K562 (cell line): ENCODE measurements around the gene LOXHD1. TPM values are rescaled to one million over a fixed set of nuclear protein-coding genes. Genes with fewer than 3 reads are reported as not detected.

ENCODE experiments used
- ATAC-seq: fragments of 200-7000 bp; cut with Tn5 transposase; 3 replicates; pipeline ENCODE4 v1.9.1; 2020; ENCODE audit warnings: moderate library complexity
- BruUV-seq: library from RNA; stranded (reverse); fragments of 400-500 nt; replicated peaks from 2 replicates; lab custom pipeline; 2021; lab: Mats Ljungman, UMichigan
- CTCF ChIA-PET: fragments of 300-600 bp; formaldehyde crosslinking; extraction: SDS; loops from one replicate; lab custom pipeline; 2021; ENCODE audit warnings: low intra/inter-chr PET ratio; lab: Yijun Ruan, JAX
- POLR2A ChIA-PET: fragments of 300-600, 350-650 bp; sonication (Branson Sonifier 250); formaldehyde crosslinking; extraction: SDS; loops from one replicate; lab custom pipeline; 2021; ENCODE audit warnings: antibody characterized with exemption, inconsistent platforms; lab: Yijun Ruan, JAX
- DNase-seq, 4 experiments: peaks; one replicate each; pipeline versions ENCODE4 v3.0.0 to v3.0.0-alpha.2; 2011 to 2018; ENCODE audit warnings: low spot score in 3 of 4, mixed read lengths in 3 of 4; ENCODE audit errors: extremely low read depth in 1 of 4
- FAIRE-seq: peaks from 2 replicates; lab custom pipeline; 2011; peaks lifted over from hg19 to GRCh38; lab: Jason Lieb, UNC
- H2AFZ ChIP-seq: 2 replicates; pipeline ENCODE4 v1.6.0; 2011; ENCODE audit warnings: low read depth, low read length, control low read depth, inconsistent platforms
- H3K27ac ChIP-seq: fragments of 200-600 bp; 3 replicates; pipeline ENCODE4 v1.8.0; 2011; ENCODE audit warnings: low read depth, mild to moderate bottlenecking, control low read depth, inconsistent platforms, low read length, moderate library complexity, mixed read lengths; ENCODE audit errors: extremely low read depth
- H3K27me3 ChIP-seq, 2 experiments: fragments of 300-600 bp in 1 of 2; 2 replicates in 1 of 2; 3 replicates in 1 of 2; pipeline versions ENCODE4 v1.6.0 to v1.8.0; 2011; ENCODE audit warnings: inconsistent platforms in 2 of 2, low read length in 2 of 2, mild to moderate bottlenecking in 1 of 2, mixed read lengths in 1 of 2, moderate library complexity in 1 of 2; ENCODE audit not compliant: control insufficient read depth in 2 of 2, insufficient read depth in 2 of 2
- H3K36me3 ChIP-seq: fragments of 300-600 bp; 3 replicates; pipeline ENCODE4 v1.8.0; 2011; ENCODE audit warnings: mild to moderate bottlenecking, low read length, inconsistent platforms; ENCODE audit not compliant: control insufficient read depth, insufficient read depth
- H3K4me1 ChIP-seq, 2 experiments: fragments of 200-600 bp in 1 of 2; replicated peaks in 1 of 2; 2 replicates in 1 of 2; 3 replicates in 1 of 2; pipeline versions ENCODE4 v1.5.1 to v1.8.0; 2011; ENCODE audit warnings: inconsistent platforms in 2 of 2, low read length in 2 of 2, mild to moderate bottlenecking in 1 of 2, mixed read lengths in 1 of 2, moderate library complexity in 1 of 2; ENCODE audit not compliant: control insufficient read depth in 2 of 2, insufficient read depth in 2 of 2
- H3K4me2 ChIP-seq: 2 replicates; pipeline ENCODE4 v1.6.1; 2011; ENCODE audit warnings: low read length, control low read depth, inconsistent platforms, mixed read lengths; ENCODE audit not compliant: insufficient read depth
- H3K4me3 ChIP-seq: fragments of 200-600 bp; sonication (generic), shearing (Covaris generic); 2 replicates; pipeline ENCODE4 v1.5.1; 2016; ENCODE audit warnings: control low read depth, inconsistent platforms
- H3K79me2 ChIP-seq: fragments of 200-600 bp; 3 replicates; pipeline ENCODE4 v1.8.0; 2011; ENCODE audit warnings: low read length, inconsistent platforms; ENCODE audit not compliant: control insufficient read depth, insufficient read depth
- H3K9ac ChIP-seq, 2 experiments: 2 replicates each; pipeline versions ENCODE4 v1.6.0 to v1.6.1; 2011; ENCODE audit warnings: low read depth in 2 of 2, low read length in 2 of 2, control low read depth in 1 of 2, inconsistent platforms in 1 of 2, mild to moderate bottlenecking in 1 of 2, mixed read lengths in 1 of 2; ENCODE audit not compliant: insufficient read depth in 1 of 2
- H3K9me1 ChIP-seq: one replicate; pipeline ENCODE4 v1.6.0; 2011; ENCODE audit warnings: inconsistent platforms, mild to moderate bottlenecking, low read length, moderate library complexity; ENCODE audit not compliant: control insufficient read depth, insufficient read depth
- H3K9me3 ChIP-seq: replicated peaks from 2 replicates; pipeline ENCODE4 v1.5.1; 2011; ENCODE audit warnings: low read depth, low read length, inconsistent platforms; ENCODE audit not compliant: control insufficient read depth, insufficient read depth
- H4K20me1 ChIP-seq: replicated peaks from 2 replicates; pipeline ENCODE4 v1.6.1; 2011; ENCODE audit warnings: low read length, inconsistent platforms, mixed read lengths; ENCODE audit not compliant: control insufficient read depth, insufficient read depth
- DNMT1 ChIP-seq: fragments of 450-650 bp; IDR thresholded peaks from 2 replicates; pipeline ENCODE4 v1.6.1; 2016; ENCODE audit warnings: antibody characterized with exemption, mild to moderate bottlenecking
- GABPB1 ChIP-seq: sonication (generic); formaldehyde crosslinking; IDR thresholded peaks from 2 replicates; pipeline ENCODE4 v1.8.0; 2022; ENCODE audit warnings: mild to moderate bottlenecking, missing genetic modification reagents
- HCFC1 ChIP-seq: IDR thresholded peaks from 2 replicates; pipeline ENCODE4 v1.6.1; 2012; ENCODE audit warnings: low read depth, low read length, improper control_type of control experiment
- ILK ChIP-seq: fragments of 450-650 bp; IDR thresholded peaks from 2 replicates; pipeline ENCODE4 v1.6.1; 2016; ENCODE audit warnings: missing genetic modification characterization, low read depth, mild to moderate bottlenecking, missing compliant biosample characterization, moderate library complexity, borderline replicate concordance
- KAT7 ChIP-seq: sonication (generic); formaldehyde crosslinking; IDR thresholded peaks from 2 replicates; pipeline ENCODE4 v1.8.0; 2022; ENCODE audit warnings: missing genetic modification reagents, mild to moderate bottlenecking, borderline replicate concordance
- MTA1 ChIP-seq: fragments of 450-650 bp; IDR thresholded peaks from 2 replicates; pipeline ENCODE4 v1.6.1; 2017; ENCODE audit warnings: borderline replicate concordance
- NFATC3 ChIP-seq: fragments of 450-650 bp; IDR thresholded peaks from 2 replicates; pipeline ENCODE4 v1.6.1; 2017; ENCODE audit warnings: mild to moderate bottlenecking
- PATZ1 ChIP-seq: fragments of 250-450 bp; sonication (Bioruptor Pico); IDR thresholded peaks from 2 replicates; pipeline ENCODE4 v1.5.0; 2020; ENCODE audit warnings: mild to moderate bottlenecking, borderline replicate concordance
- TCF7L2 ChIP-seq: fragments of 150-350 bp; IDR thresholded peaks from 2 replicates; pipeline ENCODE4 v1.6.1; 2016; ENCODE audit warnings: low read depth, mild to moderate bottlenecking, low read length, moderate library complexity
- ZNF280A ChIP-seq: fragments of 450-650 bp; IDR thresholded peaks from 2 replicates; pipeline ENCODE4 v1.6.1; 2018; ENCODE audit warnings: mild to moderate bottlenecking, low read depth; ENCODE audit not compliant: partially characterized antibody
- ZNF354B ChIP-seq: fragments of 250-450 bp; sonication (Bioruptor Pico); IDR thresholded peaks from 2 replicates; pipeline ENCODE4 v1.4.0; 2020
- ZNF436 ChIP-seq: fragments of 250-450, 450-650 bp; sonication (Bioruptor Pico); formaldehyde crosslinking; IDR thresholded peaks from 2 replicates; pipeline ENCODE4 v1.7.0; 2020; ENCODE audit warnings: mild to moderate bottlenecking
- ZNF449 ChIP-seq: fragments of 250-450 bp; sonication (Bioruptor Pico); IDR thresholded peaks from 2 replicates; pipeline ENCODE4 v1.8.0; 2022; ENCODE audit warnings: moderate library complexity, mild to moderate bottlenecking, inconsistent platforms
- ZNF589 ChIP-seq: fragments of 200-800 bp; sonication (Bioruptor generic); IDR thresholded peaks from 2 replicates; pipeline ENCODE4 v1.6.1; 2016; ENCODE audit warnings: low read depth, missing genetic modification characterization, missing compliant biosample characterization
- ZSCAN32 ChIP-seq: fragments of 450-650 bp; formaldehyde crosslinking; IDR thresholded peaks from 2 replicates; pipeline ENCODE4 v1.4.0; 2020; ENCODE audit warnings: mild to moderate bottlenecking, moderate library complexity
- WGBS: fragments of 100-300 bp; shearing (Covaris generic); methylation state at CpG from one replicate; pipeline ENCODE4 v1.1.6; 2016; ENCODE audit warnings: low coverage, mixed read lengths; ENCODE audit not compliant: insufficient coverage; ENCODE audit errors: missing lambda C conversion rate; 5-methylcytosine and 5-hydroxymethylcytosine counted together
- in situ Hi-C: fragments of 300-500 bp; cut with MboI; formaldehyde crosslinking; loops from 4 replicates; pipeline ENCODE4 v1.15.0; 2018; ENCODE audit warnings: inconsistent platforms, mixed read lengths
- intact Hi-C: fragments of 100-400 bp; cut with micrococcal nuclease; formaldehyde crosslinking; loops from 2 replicates; pipeline ENCODE4 v1.14.2; 2022
- polyA plus RNA-seq, 8 experiments: library from polyadenylated mRNA; depleted of rRNA in 4 of 8; stranded (reverse) in 5 of 8; unstranded in 3 of 8; fragments of >200 nt; fragmentation: Nextera tagmentation in 2 of 8; fragmentation: Illumina TruSeq in 1 of 8; extraction: Ambion mirVana in 2 of 8; extraction: Trizol in 1 of 8; gene quantifications; 2 replicates each; pipeline versions ENCODE4 v1.2.1 to v1.2.3, GENCODE V29; 2011 to 2014; ENCODE audit warnings: inconsistent platforms in 1 of 8, missing spikeins in 1 of 8
- total RNA-seq, 7 experiments: library from RNA; depleted of rRNA in 6 of 7; stranded (reverse); fragments of >200 nt in 6 of 7; fragmentation: Illumina TruSeq in 2 of 7; extraction: Trizol in 2 of 7; gene quantifications; 2 replicates each; pipeline versions ENCODE4 v1.2.1 to v1.2.3, GENCODE V29; 2011 to 2021; ENCODE audit warnings: low replicate concordance in 1 of 7

The LOXHD1 gene
- total and polyA plus RNA-seq, 9 of the 15 experiments (the other 6 are each of a cell fraction or from before 2014, with no cell fraction given): not detected

GRCh38 chr18:46688853-46689525, 32.0 kb upstream of the LOXHD1 start:
- Histone ChIP-seq H4K20me1 (no peaks in the 10 kb centered on the region; the same call in 1 of the 2 replicates), H3K27ac (no peak overlapping the region), H2AFZ (no peak overlapping the region), H3K79me2 (no peaks in the 10 kb centered on the region), H3K4me3 (no peak overlapping the region), H3K27me3 (peaks cover 0 to 20% of the 10 kb centered on the region in 2 experiments; a peak in 3 of 5 replicates), H3K9me3 (no peaks in the 10 kb centered on the region), H3K9me1 (no peaks in the 10 kb centered on the region), H3K4me2 (no peak overlapping the region), H3K4me1 (no peaks in the 10 kb centered on the region), H3K9ac (no peak overlapping the region), H3K36me3 (no peaks in the 10 kb centered on the region)
- TF ChIP-seq ZNF449 (CRISPR knock-in tag) (no peak), ZSCAN32 (CRISPR knock-in tag) (no peak), DNMT1 (no peak), ZNF354B (CRISPR knock-in tag) (no peak), NFATC3 (no peak), ZNF589 (CRISPR knock-in tag) (no peak), TCF7L2 (no peak), KAT7 (no peak), HCFC1 (no peak), ZNF436 (CRISPR knock-in tag) (no peak), ZNF280A (no peak), PATZ1 (CRISPR knock-in tag) (no peak), MTA1 (no peak), GABPB1 (CRISPR knock-in tag) (no peak), ILK (tag) (no peak)
- CTCF ChIA-PET: no interaction called here
- DNase-seq (no peak), ATAC-seq (no peak), FAIRE-seq (no peak)
- POLR2A ChIA-PET: no interaction called here
- intact Hi-C loops: no loop called here
- 5% methylated on average over 6 of the region's 12 CpGs for WGBS
- in situ Hi-C loops: no loop called here
- BruUV-seq: no TSS peak
